GM12878 (cell line): ENCODE results near the gene BCAS4. TPM values are rescaled to one million over a fixed set of nuclear protein-coding genes. Genes with fewer than 3 reads are reported as not detected.

Source experiments
- ATAC-seq: fragments of 200-7000 bp; cut with Tn5 transposase; 3 replicates; pipeline ENCODE4 v1.9.1; 2020; ENCODE audit warnings: mild to moderate bottlenecking, moderate library complexity
- BruUV-seq: library from RNA; stranded (reverse); fragments of 400-500 nt; replicated peaks from 2 replicates; lab custom pipeline; 2021; lab: Mats Ljungman, UMichigan
- CTCF ChIA-PET: fragments of 300-600 bp; sonication (Branson Sonifier 250); formaldehyde crosslinking; extraction: SDS; loops from one replicate; lab custom pipeline; 2021; ENCODE audit warnings: inconsistent platforms; lab: Yijun Ruan, JAX
- POLR2A ChIA-PET: fragments of 350-600 bp; formaldehyde crosslinking; extraction: SDS; loops from one replicate; lab custom pipeline; 2021; ENCODE audit warnings: inconsistent platforms; lab: Charles Lee
- RAD21 ChIA-PET: fragments of 300-600 bp; sonication (Branson Sonifier 250); formaldehyde crosslinking; loops from one replicate; lab custom pipeline; 2023; ENCODE audit warnings: antibody characterized with exemption; ENCODE audit not compliant: unreplicated experiment; lab: Charles Lee
- SMC1A ChIA-PET: fragments of 300-600 bp; sonication (Branson Sonifier 250); formaldehyde crosslinking; loops from one replicate; lab custom pipeline; 2023; ENCODE audit not compliant: unreplicated experiment, uncharacterized antibody; lab: Charles Lee
- DNase-seq: peaks from one replicate; pipeline ENCODE4 v3.0.0-alpha.2; 2011; ENCODE audit warnings: low read depth, low spot score
- FAIRE-seq: peaks from 3 replicates; lab custom pipeline; 2011; peaks lifted over from hg19 to GRCh38; lab: Jason Lieb, UNC
- H2AFZ ChIP-seq: 2 replicates; pipeline ENCODE4 v1.6.0; 2011; ENCODE audit warnings: low read depth, low read length, control low read depth; ENCODE audit not compliant: control insufficient read depth
- H3K27ac ChIP-seq: 2 replicates; pipeline ENCODE4 v1.5.1; 2011; ENCODE audit warnings: control low read depth; ENCODE audit not compliant: control insufficient read depth, insufficient read depth
- H3K27me3 ChIP-seq, 2 experiments: replicated peaks in 1 of 2; 2 replicates each; pipeline versions ENCODE4 v1.6.0 to v1.6.1; 2011; ENCODE audit warnings: low read length in 1 of 2; ENCODE audit not compliant: control insufficient read depth in 2 of 2, insufficient read depth in 2 of 2
- H3K36me3 ChIP-seq, 2 experiments: 2 replicates each; pipeline ENCODE4 v1.5.1; 2011; ENCODE audit warnings: low read length in 1 of 2; ENCODE audit not compliant: control insufficient read depth in 2 of 2, insufficient read depth in 2 of 2
- H3K4me1 ChIP-seq: 2 replicates; pipeline ENCODE4 v1.6.1; 2011; ENCODE audit warnings: mild to moderate bottlenecking, low read length, moderate library complexity, mixed read lengths; ENCODE audit not compliant: control insufficient read depth, insufficient read depth
- H3K4me2 ChIP-seq: 2 replicates; pipeline ENCODE4 v1.6.0; 2011; ENCODE audit warnings: control low read depth; ENCODE audit not compliant: control insufficient read depth, insufficient read depth
- H3K4me3 ChIP-seq: fragments of 200-600 bp; sonication (generic); 2 replicates; pipeline ENCODE4 v1.5.1; 2016
- H3K79me2 ChIP-seq: 2 replicates; pipeline ENCODE4 v1.6.0; 2011; ENCODE audit warnings: low read length; ENCODE audit not compliant: control insufficient read depth, insufficient read depth
- H3K9ac ChIP-seq: 2 replicates; pipeline ENCODE4 v1.8.0; 2011; ENCODE audit warnings: low read length, control low read depth, mixed read lengths; ENCODE audit not compliant: control insufficient read depth, insufficient read depth
- H3K9me3 ChIP-seq: replicated peaks from 3 replicates; pipeline ENCODE4 v1.5.1; 2011; ENCODE audit warnings: mild to moderate bottlenecking, low read length; ENCODE audit not compliant: control insufficient read depth, insufficient read depth
- H4K20me1 ChIP-seq: 2 replicates; pipeline ENCODE4 v1.6.0; 2011; ENCODE audit not compliant: control insufficient read depth, insufficient read depth
- ATF3 ChIP-seq: IDR thresholded peaks from 2 replicates; pipeline ENCODE4 v1.6.1; 2011; ENCODE audit warnings: low read depth, mild to moderate bottlenecking, low read length, moderate library complexity, borderline replicate concordance; ENCODE audit errors: extremely low read depth
- BHLHE40 ChIP-seq, 2 experiments: fragments of 450-650 bp in 1 of 2; IDR thresholded peaks; 2 replicates each; pipeline ENCODE4 v1.6.1; 2011 to 2017; ENCODE audit warnings: low read depth in 2 of 2, borderline replicate concordance in 1 of 2, improper control_type of control experiment in 1 of 2, low read length in 1 of 2, mild to moderate bottlenecking in 1 of 2
- CBFB ChIP-seq: IDR thresholded peaks from 2 replicates; pipeline ENCODE4 v1.6.1; 2016; ENCODE audit warnings: antibody characterized with exemption, low read depth
- CHD2 ChIP-seq: IDR thresholded peaks from 2 replicates; pipeline ENCODE4 v1.6.1; 2011; ENCODE audit warnings: low read depth, low read length, improper control_type of control experiment, borderline replicate concordance
- EED ChIP-seq: sonication (generic); IDR thresholded peaks from 2 replicates; pipeline ENCODE4 v1.6.1; 2016; ENCODE audit warnings: antibody characterized with exemption, low read depth
- EGR1 ChIP-seq, 2 experiments: IDR thresholded peaks; 1 replicate in 1 of 2; 2 replicates in 1 of 2; pipeline ENCODE4 v1.6.1; 2011 to 2012; ENCODE audit warnings: low read depth in 2 of 2, low read length in 2 of 2, borderline replicate concordance in 1 of 2, mild to moderate bottlenecking in 1 of 2, moderate library complexity in 1 of 2
- MEF2B ChIP-seq: fragments of 450-650 bp; IDR thresholded peaks from 2 replicates; pipeline ENCODE4 v1.6.1; 2018; ENCODE audit warnings: mild to moderate bottlenecking, moderate library complexity; ENCODE audit not compliant: partially characterized antibody, poor library complexity, severe bottlenecking
- MLLT1 ChIP-seq: fragments of 450-650 bp; IDR thresholded peaks from 2 replicates; pipeline ENCODE4 v1.6.1; 2016; ENCODE audit warnings: mild to moderate bottlenecking
- PAX5 ChIP-seq: IDR thresholded peaks from 2 replicates; pipeline ENCODE4 v1.6.1; 2011; ENCODE audit warnings: low read depth, low read length, borderline replicate concordance
- SKIL ChIP-seq: fragments of 450-650 bp; IDR thresholded peaks from 2 replicates; pipeline ENCODE4 v1.6.1; 2017; ENCODE audit warnings: mild to moderate bottlenecking, low read depth, inconsistent platforms; ENCODE audit not compliant: poor library complexity, severe bottlenecking
- TCF12 ChIP-seq: IDR thresholded peaks from 2 replicates; pipeline ENCODE4 v1.6.1; 2011; ENCODE audit warnings: low read depth, mild to moderate bottlenecking, low read length
- YY1 ChIP-seq: IDR thresholded peaks from 2 replicates; pipeline ENCODE4 v1.6.1; 2011; ENCODE audit warnings: low read depth, mild to moderate bottlenecking, low read length
- ZBTB4 ChIP-seq: fragments of 450-650 bp; formaldehyde crosslinking; IDR thresholded peaks from 2 replicates; pipeline ENCODE4 v1.4.0; 2022; ENCODE audit warnings: mild to moderate bottlenecking, moderate library complexity
- ZSCAN29 ChIP-seq: fragments of 450-650 bp; IDR thresholded peaks from 2 replicates; pipeline ENCODE4 v1.6.1; 2017; ENCODE audit warnings: mild to moderate bottlenecking, moderate library complexity
- WGBS: methylation state at CpG from one replicate; pipeline ENCODE4 v1.1.6; 2016; ENCODE audit warnings: low lambda C conversion rate; ENCODE audit not compliant: insufficient replicate concordance, insufficient coverage; ENCODE audit errors: missing lambda C conversion rate; 5-methylcytosine and 5-hydroxymethylcytosine counted together
- in situ Hi-C: fragments of 300-500 bp; cut with MboI; formaldehyde crosslinking; loops from 9 replicates; pipeline ENCODE4 v1.14.3; 2018; ENCODE audit warnings: mixed read lengths
- intact Hi-C: fragments of 100-400 bp; cut with micrococcal nuclease; formaldehyde crosslinking; loops from one replicate; pipeline ENCODE4 v1.14.2; 2022; ENCODE audit not compliant: unreplicated experiment
- polyA plus RNA-seq, 11 experiments: library from polyadenylated mRNA; depleted of rRNA in 4 of 11; unstranded in 6 of 11; stranded (reverse) in 5 of 11; fragments of >200 nt; fragmentation: Nextera tagmentation in 4 of 11; fragmentation: Illumina TruSeq in 1 of 11; extraction: Ambion mirVana in 4 of 11; extraction: Trizol in 1 of 11; gene quantifications; 1 replicate in 1 of 11; 2 replicates in 10 of 11; pipeline versions ENCODE4 v1.2.1 to v1.2.3, GENCODE V29; 2011 to 2016; ENCODE audit warnings: inconsistent platforms in 2 of 11, missing spikeins in 2 of 11, low read depth in 1 of 11
- total RNA-seq, 4 experiments: library from RNA; depleted of rRNA in 3 of 4; stranded (reverse); fragments of >200 nt in 3 of 4; fragmentation: Illumina TruSeq in 1 of 4; extraction: Trizol in 1 of 4; gene quantifications; 2 replicates each; pipeline versions ENCODE4 v1.2.1 to v1.2.3, GENCODE V29; 2013 to 2021

Gene BCAS4
- total and polyA plus RNA-seq, 10 of the 15 experiments (the other 5 are each of a cell fraction or from before 2014, with no cell fraction given), result 14.8 to 214 (median 65.3) TPM

GRCh38 chr20:50837532-50838321 is 42.9 kb downstream of the BCAS4 start:
- FAIRE-seq (no peak), DNase-seq (no peak), ATAC-seq (peak; percentile 94)
- ChIA-PET POLR2A (interaction anchor here (1.4 kb wide), 1 partner anchor 16 kb away, joined by 3 read pairs; no protein-coding TSS in a partner anchor), SMC1A (interaction anchor here (1.2 to 2.1 kb wide), 3 partner anchors 11 to 18 kb away, joined by 4 to 6 read pairs (median 5); no protein-coding TSS in a partner anchor), CTCF (interaction anchor here (1.1 to 2.0 kb wide), 5 partner anchors 14 to 150 kb away, joined by 3 to 8 read pairs (median 4); partner anchors contain the start of gene BCAS4), RAD21 (interaction anchor here (0.8 to 1.8 kb wide), 3 partner anchors 16 to 43 kb away, joined by 3 to 5 read pairs (median 4); partner anchors contain the start of gene BCAS4)
- peak overlapping the region; percentile 64 for H3K27ac ChIP-seq
- no peaks in the 10 kb centered on the region for H3K27me3 ChIP-seq
- H3K9me3 ChIP-seq, result no peaks in the 10 kb centered on the region
- peak overlapping the region; percentile 13 for H2AFZ ChIP-seq
- no peaks in the 10 kb centered on the region for H4K20me1 ChIP-seq
- in situ Hi-C loops, result no loop called here
- WGBS, result 18% methylated on average over 22 of the region's 22 CpGs
- no TSS peak for BruUV-seq
- intact Hi-C loops, result no loop called here
- no peaks in the 10 kb centered on the region; the same call in none of the 2 replicates for H3K79me2 ChIP-seq
- no peak overlapping the region for H3K4me3 ChIP-seq
- H3K9ac ChIP-seq, result peak overlapping the region; percentile 32; the same call in 1 of the 2 replicates
- H3K4me2 ChIP-seq, result peak overlapping the region; percentile 36
- peaks cover 23% of the 10 kb centered on the region for H3K4me1 ChIP-seq
- peaks cover 13 to 15% of the 10 kb centered on the region in 2 experiments for H3K36me3 ChIP-seq
- TF ChIP-seq ATF3 (no peak), EED (peak; percentile 77), YY1 (peak; percentile 83), CBFB (peak; percentile 76; the same call in 1 of the 2 replicates), EGR1 (IDR thresholded peaks at IDR 0.05; ENCODE audit: borderline replicate concordance in 1 of 2, low read depth in 2 of 2, low read length in 2 of 2) (peak; percentile 54 to 93), CHD2 (peak; percentile 48), ZSCAN29 (no peak), ZBTB4 (no peak), MLLT1 (peak; percentile 73), SKIL (peak; percentile 27), PAX5 (peak; percentile 98), TCF12 (peak; percentile 77), BHLHE40 (IDR thresholded peaks at IDR 0.05; ENCODE audit: borderline replicate concordance in 1 of 2, low read depth in 2 of 2, low read length in 1 of 2) (peak; percentile 86 to 90), MEF2B (peak; percentile 52)
